Measurements from ENCODE around the gene CSNK1A1.
A peak's percentile ranks its signal among the peaks of the same experiment; 100 is the strongest.

CSNK1A1 gene

GRCh38 chr5:149459891-149460290 lies 91.3 kb downstream of the CSNK1A1 start:
- H3K18ac ChIP-seq (ENCODE audit: low read depth in 1 of 2, low read length in 2 of 2) = no peak overlapping the region
- no peak overlapping the region for H2AFZ ChIP-seq (ENCODE audit: low read depth, low read length)
- H4K8ac ChIP-seq (ENCODE audit: low read length) = no peak overlapping the region
- H2BK120ac ChIP-seq (ENCODE audit: low read depth, low read length) = no peak overlapping the region
- H2BK15ac ChIP-seq (ENCODE audit: low read depth, poor library complexity, severe bottlenecking) = no peak overlapping the region
- H3K4me3 ChIP-seq (ENCODE audit: insufficient read depth in 1 of 2, low read depth in 1 of 2, low read length in 2 of 2) = no peak overlapping the region
- no peak overlapping the region for H3K23ac ChIP-seq (ENCODE audit: low read length in 2 of 2)
- no peaks in the 10 kb centered on the region for H3K27me3 ChIP-seq (ENCODE audit: control insufficient read depth in 1 of 2, insufficient read depth in 1 of 2, low read length in 2 of 2)
- no peak overlapping the region for H2AK5ac ChIP-seq (ENCODE audit: low read length, severe bottlenecking)
- no peak overlapping the region for H3K9ac ChIP-seq (ENCODE audit: low read length)
- H3K79me1 ChIP-seq (replicated peaks; ENCODE audit: low read length, poor library complexity, severe bottlenecking) = no peaks in the 10 kb centered on the region
- no peak overlapping the region for H4K91ac ChIP-seq (ENCODE audit: low read length)
- DNase-seq = peak; percentile 53
- no peak overlapping the region for H2BK12ac ChIP-seq (ENCODE audit: low read length in 2 of 2)
- H3K14ac ChIP-seq (ENCODE audit: low read length in 2 of 2) = no peak overlapping the region
- WGBS = 97% methylated on average over 5 of the region's 5 CpGs
- H3K9me3 ChIP-seq (ENCODE audit: control insufficient read depth, low read length) = no peaks in the 10 kb centered on the region
- H3K4me1 ChIP-seq (ENCODE audit: control insufficient read depth, insufficient read depth, low read depth, low read length) = peaks cover 22% of the 10 kb centered on the region
- no peak overlapping the region for H3K27ac ChIP-seq (ENCODE audit: low read length, poor library complexity, severe bottlenecking)
- no peaks in the 10 kb centered on the region for H3K36me3 ChIP-seq (ENCODE audit: control insufficient read depth in 1 of 2, insufficient read depth in 2 of 2, low read depth in 1 of 2, low read length in 2 of 2)
- H3K4ac ChIP-seq (ENCODE audit: low read depth in 1 of 2, low read length in 2 of 2) = no peak overlapping the region
- no peak overlapping the region for H3K4me2 ChIP-seq (ENCODE audit: low read length, poor library complexity, severe bottlenecking)
- H2BK5ac ChIP-seq (ENCODE audit: low read depth, low read length, poor library complexity, severe bottlenecking) = no peak overlapping the region

GRCh38 chr5:149457393-149457763 lies 93.9 kb downstream of the CSNK1A1 start:
- Histone ChIP-seq H3K79me1 (replicated peaks; ENCODE audit: low read length, poor library complexity, severe bottlenecking) (no peaks in the 10 kb centered on the region), H2BK120ac (ENCODE audit: low read depth, low read length) (no peak overlapping the region), H2BK5ac (ENCODE audit: low read depth, low read length, poor library complexity, severe bottlenecking) (no peak overlapping the region), H3K4me1 (ENCODE audit: control insufficient read depth, insufficient read depth, low read depth, low read length) (peaks cover 31% of the 10 kb centered on the region), H2BK12ac (ENCODE audit: low read length in 2 of 2) (peak overlapping the region; percentile 38 to 94), H3K23ac (ENCODE audit: low read length in 2 of 2) (no peak overlapping the region), H2AK5ac (ENCODE audit: low read length, severe bottlenecking) (peak overlapping the region; percentile 86), H3K18ac (ENCODE audit: low read depth in 1 of 2, low read length in 2 of 2) (peak overlapping the region in 1 of 2 experiments; percentile 78), H3K4me3 (ENCODE audit: insufficient read depth in 1 of 2, low read depth in 1 of 2, low read length in 2 of 2) (no peak overlapping the region), H3K4ac (ENCODE audit: low read depth in 1 of 2, low read length in 2 of 2) (peak overlapping the region in 1 of 2 experiments; percentile 69), H3K9me3 (ENCODE audit: control insufficient read depth, low read length) (no peaks in the 10 kb centered on the region), H2AFZ (ENCODE audit: low read depth, low read length) (no peak overlapping the region), H3K27me3 (ENCODE audit: control insufficient read depth in 1 of 2, insufficient read depth in 1 of 2, low read length in 2 of 2) (no peaks in the 10 kb centered on the region), H3K9ac (ENCODE audit: low read length) (no peak overlapping the region), H3K36me3 (ENCODE audit: control insufficient read depth in 1 of 2, insufficient read depth in 2 of 2, low read depth in 1 of 2, low read length in 2 of 2) (no peaks in the 10 kb centered on the region), H4K91ac (ENCODE audit: low read length) (peak overlapping the region; percentile 34), H3K4me2 (ENCODE audit: low read length, poor library complexity, severe bottlenecking) (no peak overlapping the region), H2BK15ac (ENCODE audit: low read depth, poor library complexity, severe bottlenecking) (peak overlapping the region; percentile 94), H3K27ac (ENCODE audit: low read length, poor library complexity, severe bottlenecking) (no peak overlapping the region), H4K8ac (ENCODE audit: low read length) (peak overlapping the region; percentile 74), H3K14ac (ENCODE audit: low read length in 2 of 2) (peak overlapping the region in 1 of 2 experiments; percentile 72)
- WGBS = 94% methylated on average over 5 of the region's 5 CpGs
- no peak for DNase-seq

DNA sequence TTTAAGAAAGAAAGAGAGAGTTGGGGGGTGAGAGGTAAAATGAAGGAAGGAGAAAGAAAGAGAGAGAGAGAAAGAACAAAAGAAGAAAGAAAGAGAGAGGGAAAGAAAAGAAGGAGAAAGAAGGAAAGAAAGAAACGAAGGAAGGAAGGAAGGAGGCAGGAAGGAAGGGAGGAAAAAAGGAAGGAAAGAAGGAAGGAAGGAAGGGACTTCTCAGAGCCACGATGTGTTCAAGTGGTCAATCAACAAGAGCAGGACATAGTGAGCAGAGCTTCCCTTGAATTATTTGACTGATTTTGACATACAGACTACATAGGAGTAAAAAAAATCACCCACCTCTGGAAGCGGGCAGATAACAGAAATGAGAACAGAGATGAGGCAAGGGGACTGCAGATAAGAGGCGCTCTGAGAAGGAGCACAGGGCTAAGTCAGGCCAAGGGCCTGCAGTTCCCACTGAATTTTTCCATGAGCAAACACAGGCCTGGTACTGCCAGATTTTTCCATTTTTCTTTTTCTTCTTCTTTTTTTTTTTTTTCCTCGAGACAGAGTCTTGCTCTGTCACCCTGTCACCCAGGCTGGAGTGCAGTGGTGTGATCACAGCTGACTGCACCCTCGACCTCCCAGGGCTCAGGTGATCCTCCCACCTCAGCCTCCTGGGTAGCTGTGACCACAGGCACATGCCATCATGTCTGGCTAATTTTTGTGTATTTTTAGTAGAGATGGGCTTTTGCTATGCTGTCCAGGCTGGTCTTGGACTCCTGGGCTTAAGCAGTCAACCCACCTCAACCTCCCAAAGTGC lies 94.4 kb downstream of the CSNK1A1 start:
- no peak overlapping the region for H3K23ac ChIP-seq (ENCODE audit: low read length in 2 of 2)
- no peak overlapping the region for H3K27ac ChIP-seq (ENCODE audit: low read length, poor library complexity, severe bottlenecking)
- no peak overlapping the region for H4K91ac ChIP-seq (ENCODE audit: low read length)
- H3K18ac ChIP-seq (ENCODE audit: low read depth in 1 of 2, low read length in 2 of 2) = peak overlapping the region in 1 of 2 experiments; percentile 78
- no peaks in the 10 kb centered on the region for H3K79me1 ChIP-seq (replicated peaks; ENCODE audit: low read length, poor library complexity, severe bottlenecking)
- H4K8ac ChIP-seq (ENCODE audit: low read length) = no peak overlapping the region
- H3K4me1 ChIP-seq (ENCODE audit: control insufficient read depth, insufficient read depth, low read depth, low read length) = peaks cover 37% of the 10 kb centered on the region
- no peak overlapping the region for H2BK5ac ChIP-seq (ENCODE audit: low read depth, low read length, poor library complexity, severe bottlenecking)
- no peaks in the 10 kb centered on the region for H3K36me3 ChIP-seq (ENCODE audit: control insufficient read depth in 1 of 2, insufficient read depth in 2 of 2, low read depth in 1 of 2, low read length in 2 of 2)
- H2AK5ac ChIP-seq (ENCODE audit: low read length, severe bottlenecking) = peak overlapping the region; percentile 42
- H2BK120ac ChIP-seq (ENCODE audit: low read depth, low read length) = no peak overlapping the region
- no peak overlapping the region for H3K4me3 ChIP-seq (ENCODE audit: insufficient read depth in 1 of 2, low read depth in 1 of 2, low read length in 2 of 2)
- peak overlapping the region; percentile 40 for H3K9ac ChIP-seq (ENCODE audit: low read length)
- H3K14ac ChIP-seq (ENCODE audit: low read length in 2 of 2) = no peak overlapping the region
- peak; percentile 79 for DNase-seq
- no peak overlapping the region for H3K4me2 ChIP-seq (ENCODE audit: low read length, poor library complexity, severe bottlenecking)
- 65% methylated on average over 5 of the region's 6 CpGs for whole genome bisulfite sequencing
- H2AFZ ChIP-seq (ENCODE audit: low read depth, low read length) = no peak overlapping the region
- H3K9me3 ChIP-seq (ENCODE audit: control insufficient read depth, low read length) = no peaks in the 10 kb centered on the region
- H2BK15ac ChIP-seq (ENCODE audit: low read depth, poor library complexity, severe bottlenecking) = no peak overlapping the region
- H3K4ac ChIP-seq (ENCODE audit: low read depth in 1 of 2, low read length in 2 of 2) = no peak overlapping the region
- no peaks in the 10 kb centered on the region for H3K27me3 ChIP-seq (ENCODE audit: control insufficient read depth in 1 of 2, insufficient read depth in 1 of 2, low read length in 2 of 2)
- H2BK12ac ChIP-seq (ENCODE audit: low read length in 2 of 2) = peak overlapping the region; percentile 7 to 94

GRCh38 chr5:149455889-149456409 lies 95.3 kb downstream of the CSNK1A1 start:
- no peak overlapping the region for H4K91ac ChIP-seq (ENCODE audit: low read length)
- H2BK120ac ChIP-seq (ENCODE audit: low read depth, low read length) = no peak overlapping the region
- peak overlapping the region; percentile 10 for H3K4ac ChIP-seq (ENCODE audit: low read depth in 1 of 2, low read length in 2 of 2)
- H3K18ac ChIP-seq (ENCODE audit: low read depth in 1 of 2, low read length in 2 of 2) = peak overlapping the region; percentile 26 to 52
- H3K23ac ChIP-seq (ENCODE audit: low read length in 2 of 2) = no peak overlapping the region
- WGBS = 59% methylated on average over 13 of the region's 13 CpGs
- H3K4me1 ChIP-seq (ENCODE audit: control insufficient read depth, insufficient read depth, low read depth, low read length) = peaks cover 40% of the 10 kb centered on the region
- no peaks in the 10 kb centered on the region for H3K9me3 ChIP-seq (ENCODE audit: control insufficient read depth, low read length)
- H3K14ac ChIP-seq (ENCODE audit: low read length in 2 of 2) = no peak overlapping the region
- no peaks in the 10 kb centered on the region for H3K36me3 ChIP-seq (ENCODE audit: control insufficient read depth in 1 of 2, insufficient read depth in 2 of 2, low read depth in 1 of 2, low read length in 2 of 2)
- no peak overlapping the region for H3K4me3 ChIP-seq (ENCODE audit: insufficient read depth in 1 of 2, low read depth in 1 of 2, low read length in 2 of 2)
- H3K4me2 ChIP-seq (ENCODE audit: low read length, poor library complexity, severe bottlenecking) = no peak overlapping the region
- H3K79me1 ChIP-seq (replicated peaks; ENCODE audit: low read length, poor library complexity, severe bottlenecking) = no peaks in the 10 kb centered on the region
- peak; percentile 89 for DNase-seq
- H2BK5ac ChIP-seq (ENCODE audit: low read depth, low read length, poor library complexity, severe bottlenecking) = no peak overlapping the region
- no peaks in the 10 kb centered on the region for H3K27me3 ChIP-seq (ENCODE audit: control insufficient read depth in 1 of 2, insufficient read depth in 1 of 2, low read length in 2 of 2)
- peak overlapping the region; percentile 7 to 66 for H2BK12ac ChIP-seq (ENCODE audit: low read length in 2 of 2)
- H2BK15ac ChIP-seq (ENCODE audit: low read depth, poor library complexity, severe bottlenecking) = peak overlapping the region; percentile 50
- H2AK5ac ChIP-seq (ENCODE audit: low read length, severe bottlenecking) = peak overlapping the region; percentile 42
- H2AFZ ChIP-seq (ENCODE audit: low read depth, low read length) = no peak overlapping the region
- peak overlapping the region; percentile 40 for H3K9ac ChIP-seq (ENCODE audit: low read length)
- H3K27ac ChIP-seq (ENCODE audit: low read length, poor library complexity, severe bottlenecking) = no peak overlapping the region
- H4K8ac ChIP-seq (ENCODE audit: low read length) = peak overlapping the region; percentile 67
